ENCODE measurements around the gene TP53I13. TPM values are rescaled to one million over a fixed set of nuclear protein-coding genes. Genes with fewer than 3 reads are reported as not detected.

The TP53I13 gene
- total and polyA plus RNA-seq, 2 of the 13 experiments (the other 11 are each of a cell fraction or from before 2014, with no cell fraction given): 16.9 to 25.7 TPM

DNA sequence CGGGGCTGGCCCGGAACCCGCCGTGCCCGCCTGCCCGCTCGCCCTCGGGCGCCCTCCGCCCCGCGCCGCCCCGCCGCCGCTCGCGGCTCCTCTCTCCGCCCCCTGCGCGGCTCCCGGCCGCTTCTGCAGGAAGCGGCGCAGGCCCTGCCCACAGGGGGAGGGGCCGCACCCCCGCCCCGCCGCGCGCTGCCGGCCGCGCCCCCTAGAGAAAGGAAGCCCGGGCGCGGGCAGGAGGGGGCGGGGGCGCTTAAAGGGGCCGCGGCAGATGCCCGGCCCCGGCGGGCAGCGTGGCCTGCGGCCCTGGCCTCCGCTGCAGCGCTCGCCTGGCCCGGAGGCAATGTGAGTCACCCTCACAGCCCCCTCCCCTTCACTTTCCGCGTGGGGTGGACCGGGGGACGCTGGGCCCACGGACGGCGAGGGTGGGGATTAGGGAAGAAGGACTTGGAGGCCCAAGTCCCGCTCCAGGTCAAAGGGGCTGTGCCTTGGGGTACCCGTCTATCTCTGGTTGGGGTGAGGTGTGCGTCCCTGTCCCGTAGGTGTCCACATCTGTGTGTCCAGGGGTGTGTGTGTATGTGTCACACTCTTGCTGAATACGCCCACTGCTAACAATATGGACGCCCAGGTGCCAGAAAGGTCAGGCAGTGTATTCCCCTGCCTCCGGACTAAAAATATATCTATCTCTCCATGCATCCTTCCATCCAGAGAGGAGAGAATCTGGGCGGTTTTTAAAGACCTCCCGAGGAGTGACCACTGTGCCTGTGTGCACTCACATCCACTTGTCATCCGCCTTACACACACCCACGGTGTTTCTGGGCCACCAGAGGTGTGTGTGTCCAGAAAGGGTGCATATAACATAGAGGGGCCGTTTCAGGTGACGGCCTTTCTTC lies 21.3 kb downstream of the TP53I13 start, which contains the start of gene GIT1 (continued):
- TF ChIP-seq, protein P1, sequence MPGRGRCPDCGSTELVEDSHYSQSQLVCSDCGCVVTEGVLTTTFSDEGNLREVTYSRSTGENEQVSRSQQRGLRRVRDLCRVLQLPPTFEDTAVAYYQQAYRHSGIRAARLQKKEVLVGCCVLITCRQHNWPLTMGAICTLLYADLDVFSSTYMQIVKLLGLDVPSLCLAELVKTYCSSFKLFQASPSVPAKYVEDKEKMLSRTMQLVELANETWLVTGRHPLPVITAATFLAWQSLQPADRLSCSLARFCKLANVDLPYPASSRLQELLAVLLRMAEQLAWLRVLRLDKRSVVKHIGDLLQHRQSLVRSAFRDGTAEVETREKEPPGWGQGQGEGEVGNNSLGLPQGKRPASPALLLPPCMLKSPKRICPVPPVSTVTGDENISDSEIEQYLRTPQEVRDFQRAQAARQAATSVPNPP (CRISPR knock-in tag; IDR thresholded peaks at IDR 0.05): no peak
- TF ChIP-seq PRPF4 (IDR thresholded peaks at IDR 0.05; ENCODE audit: low read depth, low read length, poor library complexity, severe bottlenecking) (no peak), ZXDC (CRISPR knock-in tag; IDR thresholded peaks at IDR 0.05) (no peak), FOXO4 (CRISPR knock-in tag; conservative IDR thresholded peaks at IDR 0.05) (no peak), ZKSCAN8 (CRISPR knock-in tag; IDR thresholded peaks at IDR 0.05; ENCODE audit: borderline replicate concordance) (no peak), KLF16 (CRISPR knock-in tag; IDR thresholded peaks at IDR 0.05) (no peak), ZNF124 (CRISPR knock-in tag; IDR thresholded peaks at IDR 0.05) (no peak), ETV5 (CRISPR knock-in tag; IDR thresholded peaks at IDR 0.05; ENCODE audit: borderline replicate concordance) (no peak), ZSCAN22 (CRISPR knock-in tag; IDR thresholded peaks at IDR 0.05) (no peak), AHR (CRISPR knock-in tag; IDR thresholded peaks at IDR 0.05) (no peak), RCOR2 (CRISPR knock-in tag; IDR thresholded peaks at IDR 0.05) (no peak), SNAPC2 (CRISPR knock-in tag; IDR thresholded peaks at IDR 0.05) (no peak), ZNF317 (CRISPR knock-in tag; IDR thresholded peaks at IDR 0.05) (no peak), ZSCAN20 (CRISPR knock-in tag; IDR thresholded peaks at IDR 0.05; ENCODE audit: borderline replicate concordance) (no peak), NPAS2 (CRISPR knock-in tag; IDR thresholded peaks at IDR 0.05; ENCODE audit: borderline replicate concordance) (no peak), ZNF570 (CRISPR knock-in tag; IDR thresholded peaks at IDR 0.05; ENCODE audit: borderline replicate concordance) (no peak), EP300 (IDR thresholded peaks at IDR 0.05; ENCODE audit: low read depth in 2 of 2, low read length in 2 of 2) (no peak), EP300 (CRISPR knock-in tag; IDR thresholded peaks at IDR 0.05; ENCODE audit: borderline replicate concordance) (no peak), NBN (conservative IDR thresholded peaks at IDR 0.05) (no peak), BCL6 (CRISPR knock-in tag; IDR thresholded peaks at IDR 0.05) (no peak), MYC (CRISPR knock-in tag; IDR thresholded peaks at IDR 0.05; ENCODE audit: borderline replicate concordance) (no peak)
- TF ChIP-seq, protein P2, sequence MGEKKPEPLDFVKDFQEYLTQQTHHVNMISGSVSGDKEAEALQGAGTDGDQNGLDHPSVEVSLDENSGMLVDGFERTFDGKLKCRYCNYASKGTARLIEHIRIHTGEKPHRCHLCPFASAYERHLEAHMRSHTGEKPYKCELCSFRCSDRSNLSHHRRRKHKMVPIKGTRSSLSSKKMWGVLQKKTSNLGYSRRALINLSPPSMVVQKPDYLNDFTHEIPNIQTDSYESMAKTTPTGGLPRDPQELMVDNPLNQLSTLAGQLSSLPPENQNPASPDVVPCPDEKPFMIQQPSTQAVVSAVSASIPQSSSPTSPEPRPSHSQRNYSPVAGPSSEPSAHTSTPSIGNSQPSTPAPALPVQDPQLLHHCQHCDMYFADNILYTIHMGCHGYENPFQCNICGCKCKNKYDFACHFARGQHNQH (CRISPR knock-in tag; IDR thresholded peaks at IDR 0.05): no peak
- TF ChIP-seq, protein P3, sequence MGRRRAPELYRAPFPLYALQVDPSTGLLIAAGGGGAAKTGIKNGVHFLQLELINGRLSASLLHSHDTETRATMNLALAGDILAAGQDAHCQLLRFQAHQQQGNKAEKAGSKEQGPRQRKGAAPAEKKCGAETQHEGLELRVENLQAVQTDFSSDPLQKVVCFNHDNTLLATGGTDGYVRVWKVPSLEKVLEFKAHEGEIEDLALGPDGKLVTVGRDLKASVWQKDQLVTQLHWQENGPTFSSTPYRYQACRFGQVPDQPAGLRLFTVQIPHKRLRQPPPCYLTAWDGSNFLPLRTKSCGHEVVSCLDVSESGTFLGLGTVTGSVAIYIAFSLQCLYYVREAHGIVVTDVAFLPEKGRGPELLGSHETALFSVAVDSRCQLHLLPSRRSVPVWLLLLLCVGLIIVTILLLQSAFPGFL (CRISPR knock-in tag; IDR thresholded peaks at IDR 0.05): no peak

All from HepG2 (cell line).